Liver (tissue), 9 donors: ENCODE measurements around the gene SRSF6. TPM values are rescaled to one million over a fixed set of nuclear protein-coding genes. Genes with fewer than 3 reads are reported as not detected.

ENCODE experiments used
- DNase-seq: peaks from one replicate; pipeline ENCODE4 v3.0.0-alpha.2; 2017; ENCODE audit warnings: low spot score
- H3K27ac ChIP-seq, 2 donors: one replicate each; pipeline ENCODE4 v1.7.0; 2013; ENCODE audit warnings: inconsistent platforms in 2 of 2, low read length in 2 of 2, control low read depth in 1 of 2, low read depth in 1 of 2, mild to moderate bottlenecking in 1 of 2
- H3K27me3 ChIP-seq, 4 donors: one replicate each; pipeline versions ENCODE4 v1.6.1 to v1.7.0; 2013; ENCODE audit warnings: low read length in 3 of 4, inconsistent platforms in 1 of 4, mild to moderate bottlenecking in 1 of 4, moderate library complexity in 1 of 4; ENCODE audit not compliant: control insufficient read depth in 4 of 4, insufficient read depth in 4 of 4
- H3K36me3 ChIP-seq, 4 donors: one replicate each; pipeline versions ENCODE4 v1.6.1 to v1.7.0; 2013; ENCODE audit warnings: low read length in 3 of 4, mild to moderate bottlenecking in 3 of 4, low read depth in 1 of 4, moderate library complexity in 1 of 4; ENCODE audit not compliant: control insufficient read depth in 4 of 4, insufficient read depth in 3 of 4
- H3K4me1 ChIP-seq, 4 donors: one replicate each; pipeline versions ENCODE4 v1.6.1 to v1.7.0; 2013; ENCODE audit warnings: low read length in 3 of 4, mild to moderate bottlenecking in 3 of 4, moderate library complexity in 1 of 4; ENCODE audit not compliant: control insufficient read depth in 4 of 4, insufficient read depth in 4 of 4
- H3K4me3 ChIP-seq, 3 donors: one replicate each; pipeline versions ENCODE4 v1.6.1 to v1.7.0; 2013; ENCODE audit warnings: low read length in 3 of 3, control low read depth in 1 of 3, low read depth in 1 of 3, mild to moderate bottlenecking in 1 of 3
- H3K9ac ChIP-seq, 2 donors: one replicate each; pipeline ENCODE4 v1.7.0; 2013; ENCODE audit warnings: low read length in 2 of 2, mild to moderate bottlenecking in 2 of 2, moderate library complexity in 2 of 2, control low read depth in 1 of 2, low read depth in 1 of 2
- H3K9me3 ChIP-seq, 4 donors: one replicate each; pipeline versions ENCODE4 v1.6.1 to v1.7.0; 2013; ENCODE audit warnings: low read length in 3 of 4; ENCODE audit not compliant: control insufficient read depth in 4 of 4
- ATF3 ChIP-seq: IDR thresholded peaks from 2 replicates; pipeline ENCODE4 v1.6.1; 2016; ENCODE audit warnings: antibody characterized with exemption
- EGR1 ChIP-seq, 2 donors: IDR thresholded peaks; 2 replicates each; pipeline ENCODE4 v1.6.1; 2016 to 2018; ENCODE audit warnings: antibody characterized with exemption in 2 of 2, low read depth in 2 of 2
- FOXA1 ChIP-seq: IDR thresholded peaks from 2 replicates; pipeline ENCODE4 v1.6.1; 2016; ENCODE audit warnings: antibody characterized with exemption
- FOXA2 ChIP-seq: IDR thresholded peaks from 2 replicates; pipeline ENCODE4 v1.6.1; 2016; ENCODE audit warnings: antibody characterized with exemption
- GABPA ChIP-seq, 2 donors: IDR thresholded peaks in 1 of 2; conservative IDR thresholded peaks in 1 of 2; 2 replicates each; pipeline ENCODE4 v1.6.1; 2016; ENCODE audit warnings: antibody characterized with exemption in 2 of 2, mild to moderate bottlenecking in 1 of 2, moderate library complexity in 1 of 2
- HNF4A ChIP-seq, 2 donors: conservative IDR thresholded peaks; 2 replicates each; pipeline ENCODE4 v1.6.1; 2016; ENCODE audit warnings: antibody characterized with exemption in 2 of 2, mild to moderate bottlenecking in 2 of 2
- HNF4G ChIP-seq: IDR thresholded peaks from 2 replicates; pipeline ENCODE4 v1.6.1; 2016; ENCODE audit warnings: antibody characterized with exemption
- JUND ChIP-seq, 2 donors: IDR thresholded peaks; 2 replicates each; pipeline ENCODE4 v1.6.1; 2016; ENCODE audit warnings: antibody characterized with exemption in 2 of 2
- MAX ChIP-seq: IDR thresholded peaks from 2 replicates; pipeline ENCODE4 v1.6.1; 2016; ENCODE audit warnings: antibody characterized with exemption
- NR2F2 ChIP-seq: IDR thresholded peaks from 2 replicates; pipeline ENCODE4 v1.6.1; 2016; ENCODE audit warnings: antibody characterized with exemption
- RAD21 ChIP-seq, 2 donors: IDR thresholded peaks; 2 replicates each; pipeline ENCODE4 v1.6.1; 2016; ENCODE audit warnings: antibody characterized with exemption in 2 of 2, mild to moderate bottlenecking in 2 of 2
- RXRA ChIP-seq, 2 donors: IDR thresholded peaks; 2 replicates each; pipeline ENCODE4 v1.6.1; 2017 to 2018; ENCODE audit warnings: antibody characterized with exemption in 2 of 2, mild to moderate bottlenecking in 1 of 2
- SP1 ChIP-seq: IDR thresholded peaks from 2 replicates; pipeline ENCODE4 v1.6.1; 2018; ENCODE audit warnings: antibody characterized with exemption, mild to moderate bottlenecking
- YY1 ChIP-seq: IDR thresholded peaks from 2 replicates; pipeline ENCODE4 v1.6.1; 2016; ENCODE audit warnings: antibody characterized with exemption, mild to moderate bottlenecking
- ZBTB33 ChIP-seq: IDR thresholded peaks from 2 replicates; pipeline ENCODE4 v1.6.1; 2016; ENCODE audit warnings: antibody characterized with exemption
- WGBS: extraction: QIAGEN DNeasy Blood & Tissue Kit; methylation state at CpG from one replicate; pipeline ENCODE4 v1.1.7; 2013; 5-methylcytosine and 5-hydroxymethylcytosine counted together
- polyA plus RNA-seq, 2 donors: library from polyadenylated mRNA; stranded (reverse) in 1 of 2; unstranded in 1 of 2; fragments of 200-250 nt in 1 of 2; fragments of >200 nt in 1 of 2; fragmentation: Nextera tagmentation in 1 of 2; extraction: Ambion mirVana in 1 of 2; gene quantifications; one replicate each; pipeline versions ENCODE4 v1.2.1 to v1.2.3, GENCODE V29; 2013 to 2015
- total RNA-seq, 2 donors: library from RNA; depleted of rRNA; stranded (reverse); fragments of >200 nt; gene quantifications; one replicate each; pipeline ENCODE4 v1.2.3, GENCODE V29; 2014
- TF ChIP-seq, protein P1 (sequence below): IDR thresholded peaks from 2 replicates; pipeline ENCODE4 v1.6.1; 2016; ENCODE audit warnings: antibody characterized with exemption, mild to moderate bottlenecking
- donor health status: healthy.
- donor health status: healthy.
- donor health status: healthy.
- donor health status: healthy.
- donor health status: healthy.

The SRSF6 gene
- total and polyA plus RNA-seq, 4 donors = 33.8 to 47.5 (median 41.1) TPM

GRCh38 chr20:43462660-43463526 lies 5.2 kb downstream of the SRSF6 start:
- no peak overlapping the region for H3K4me3 ChIP-seq
- TF ChIP-seq HNF4A (conservative IDR thresholded peaks at IDR 0.05) (no peak), ATF3 (no peak), JUND (IDR thresholded peaks at IDR 0.05) (no peak), RAD21 (IDR thresholded peaks at IDR 0.05) (no peak), FOXA2 (no peak), EGR1 (IDR thresholded peaks at IDR 0.05; ENCODE audit: low read depth in 2 of 2) (no peak), YY1 (no peak), RXRA (IDR thresholded peaks at IDR 0.05) (no peak)
- H3K36me3 ChIP-seq = peaks cover 8 to 61% (median 53%) of the 10 kb centered on the region in 4 donors
- H3K27ac ChIP-seq = no peak overlapping the region
- H3K9me3 ChIP-seq = no peaks in the 10 kb centered on the region
- WGBS = 93% methylated on average over 4 of the region's 4 CpGs
- no peaks in the 10 kb centered on the region for H3K27me3 ChIP-seq
- DNase-seq = no peak
- H3K4me1 ChIP-seq = peaks cover 7 to 36% (median 17%) of the 10 kb centered on the region in 4 donors
- no peak overlapping the region for H3K9ac ChIP-seq

GRCh38 chr20:43463527-43464218 lies 6.0 kb downstream of the SRSF6 start:
- WGBS = 88% methylated on average over 3 of the region's 3 CpGs
- Histone ChIP-seq H3K36me3 (peaks cover 8 to 62% (median 55%) of the 10 kb centered on the region in 4 donors), H3K4me3 (no peak overlapping the region), H3K9me3 (no peaks in the 10 kb centered on the region), H3K4me1 (peaks cover 7 to 36% (median 17%) of the 10 kb centered on the region in 4 donors), H3K27ac (no peak overlapping the region), H3K27me3 (no peaks in the 10 kb centered on the region), H3K9ac (no peak overlapping the region)
- TF ChIP-seq ZBTB33 (no peak), MAX (no peak), NR2F2 (no peak), GABPA (IDR thresholded peaks at IDR 0.05 in 1 of 2, conservative IDR thresholded peaks at IDR 0.05 in 1 of 2) (no peak), SP1 (no peak), HNF4G (no peak), FOXA2 (no peak), HNF4A (conservative IDR thresholded peaks at IDR 0.05) (no peak), EGR1 (IDR thresholded peaks at IDR 0.05; ENCODE audit: low read depth in 2 of 2) (no peak), FOXA1 (no peak)
- TF ChIP-seq, protein P1, sequence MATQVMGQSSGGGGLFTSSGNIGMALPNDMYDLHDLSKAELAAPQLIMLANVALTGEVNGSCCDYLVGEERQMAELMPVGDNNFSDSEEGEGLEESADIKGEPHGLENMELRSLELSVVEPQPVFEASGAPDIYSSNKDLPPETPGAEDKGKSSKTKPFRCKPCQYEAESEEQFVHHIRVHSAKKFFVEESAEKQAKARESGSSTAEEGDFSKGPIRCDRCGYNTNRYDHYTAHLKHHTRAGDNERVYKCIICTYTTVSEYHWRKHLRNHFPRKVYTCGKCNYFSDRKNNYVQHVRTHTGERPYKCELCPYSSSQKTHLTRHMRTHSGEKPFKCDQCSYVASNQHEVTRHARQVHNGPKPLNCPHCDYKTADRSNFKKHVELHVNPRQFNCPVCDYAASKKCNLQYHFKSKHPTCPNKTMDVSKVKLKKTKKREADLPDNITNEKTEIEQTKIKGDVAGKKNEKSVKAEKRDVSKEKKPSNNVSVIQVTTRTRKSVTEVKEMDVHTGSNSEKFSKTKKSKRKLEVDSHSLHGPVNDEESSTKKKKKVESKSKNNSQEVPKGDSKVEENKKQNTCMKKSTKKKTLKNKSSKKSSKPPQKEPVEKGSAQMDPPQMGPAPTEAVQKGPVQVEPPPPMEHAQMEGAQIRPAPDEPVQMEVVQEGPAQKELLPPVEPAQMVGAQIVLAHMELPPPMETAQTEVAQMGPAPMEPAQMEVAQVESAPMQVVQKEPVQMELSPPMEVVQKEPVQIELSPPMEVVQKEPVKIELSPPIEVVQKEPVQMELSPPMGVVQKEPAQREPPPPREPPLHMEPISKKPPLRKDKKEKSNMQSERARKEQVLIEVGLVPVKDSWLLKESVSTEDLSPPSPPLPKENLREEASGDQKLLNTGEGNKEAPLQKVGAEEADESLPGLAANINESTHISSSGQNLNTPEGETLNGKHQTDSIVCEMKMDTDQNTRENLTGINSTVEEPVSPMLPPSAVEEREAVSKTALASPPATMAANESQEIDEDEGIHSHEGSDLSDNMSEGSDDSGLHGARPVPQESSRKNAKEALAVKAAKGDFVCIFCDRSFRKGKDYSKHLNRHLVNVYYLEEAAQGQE = no peak
- no peak for DNase-seq
